ENCODE results near the gene OSBPL6.
"Not testable (repeated sequence)": the region's sequence is repeated elsewhere in the genome, so short reads cannot be mapped to it uniquely, and the experiment has no call there.

Gene OSBPL6

DNA sequence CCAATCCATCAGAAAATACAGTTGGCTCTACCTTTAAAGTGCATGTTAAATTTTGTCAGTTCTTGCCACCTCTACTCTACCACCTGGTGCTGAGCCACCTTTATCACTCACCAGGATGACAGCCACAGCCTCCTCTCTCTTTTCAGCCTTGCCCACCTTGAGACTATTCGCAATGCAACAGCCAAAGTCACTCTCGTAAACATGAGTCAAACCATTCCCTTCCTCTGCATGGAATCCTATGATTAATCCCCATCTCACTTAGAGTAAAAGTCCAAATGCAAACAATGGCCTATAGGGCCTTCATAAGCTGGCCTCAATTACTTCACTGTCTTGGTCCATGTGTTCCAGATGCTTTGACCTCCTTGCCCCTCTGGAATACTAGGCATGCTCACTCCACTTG lies 5.8 kb upstream of the OSBPL6 start:
- no peak overlapping the region for H3K27ac ChIP-seq
- no peak for TF ChIP-seq CTCF (IDR thresholded peaks at IDR 0.05)
- TF ChIP-seq ZFX (IDR thresholded peaks at IDR 0.05; ENCODE audit: borderline replicate concordance), result no peak

- no peak overlapping the region for H3K27ac ChIP-seq
- no peak for TF ChIP-seq CTCF (IDR thresholded peaks at IDR 0.05)
- TF ChIP-seq ZFX (IDR thresholded peaks at IDR 0.05; ENCODE audit: borderline replicate concordance), result no peak
Observed at GRCh38 chr2:178191004-178191508, 3.3 kb upstream of the OSBPL6 start.

GRCh38 chr2:178191511-178191910 lies 2.8 kb upstream of the OSBPL6 start:
- no peak for TF ChIP-seq CTCF (IDR thresholded peaks at IDR 0.05)
- no peak overlapping the region for H3K27ac ChIP-seq

DNA sequence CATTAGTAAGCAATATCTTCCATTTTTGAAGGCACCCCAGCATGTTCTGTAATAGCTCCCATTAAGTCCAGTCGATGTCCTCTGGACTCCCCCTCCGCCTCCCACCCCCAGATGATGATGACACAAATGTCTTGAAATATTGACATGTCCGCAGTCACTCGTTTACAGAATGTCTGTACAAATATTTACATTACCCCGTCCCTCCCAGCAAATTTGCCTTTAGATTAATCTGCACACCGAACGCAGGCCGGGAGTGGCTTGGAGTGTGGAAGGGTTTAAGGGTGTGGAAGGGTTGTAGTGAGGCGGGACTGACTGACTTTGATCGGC lies 853 bp upstream of the OSBPL6 start:
- TF ChIP-seq CTCF (IDR thresholded peaks at IDR 0.05) (no peak), ZFX (IDR thresholded peaks at IDR 0.05; ENCODE audit: borderline replicate concordance) (no peak)
- peak overlapping the region; percentile 78 for H3K27ac ChIP-seq

DNA sequence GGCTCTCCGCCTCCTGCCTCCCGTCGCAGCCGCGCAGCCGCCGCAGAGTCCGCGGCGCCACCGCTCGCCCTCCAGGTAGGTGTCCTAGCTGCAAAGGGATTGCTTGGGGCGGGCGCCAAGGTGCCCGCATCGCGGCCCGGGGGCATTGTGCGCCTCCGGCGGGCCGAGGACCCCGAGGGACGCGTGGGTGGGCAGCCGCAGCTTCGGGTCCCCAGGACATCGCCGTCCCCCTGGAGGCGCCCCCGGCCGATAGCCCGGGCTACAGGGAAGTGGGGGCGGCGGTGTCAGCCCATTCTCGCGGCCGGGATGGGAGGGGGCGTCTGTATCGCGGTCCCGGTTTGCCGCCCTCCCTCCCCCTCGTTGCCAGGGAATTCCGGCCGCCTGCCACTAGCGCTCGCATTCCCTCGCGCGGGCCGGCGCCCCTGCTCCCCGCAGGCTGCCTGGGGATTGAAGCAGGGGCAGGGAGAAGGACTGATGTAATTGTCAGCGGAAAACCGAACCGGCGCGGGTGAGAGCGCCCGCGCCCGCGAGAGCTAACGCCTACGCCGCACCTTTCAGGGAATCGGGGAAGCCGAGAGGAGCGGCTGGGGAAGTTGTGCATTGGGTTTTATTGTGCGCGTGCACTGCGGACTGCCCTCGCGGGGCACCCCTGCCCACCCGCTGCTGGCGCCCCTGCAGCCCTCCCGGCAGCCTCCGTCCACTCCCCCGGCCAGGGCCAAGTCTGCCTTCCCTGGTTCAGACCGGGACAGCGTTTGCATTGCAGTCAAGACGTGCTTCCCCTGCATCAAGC lies 483 bp downstream of the OSBPL6 start:
- H3K27ac ChIP-seq, result peak overlapping the region; percentile 78
- no peak for TF ChIP-seq ZFX (IDR thresholded peaks at IDR 0.05; ENCODE audit: borderline replicate concordance)
- TF ChIP-seq CTCF (IDR thresholded peaks at IDR 0.05), result no peak; the same call in 1 of the 2 replicates

DNA sequence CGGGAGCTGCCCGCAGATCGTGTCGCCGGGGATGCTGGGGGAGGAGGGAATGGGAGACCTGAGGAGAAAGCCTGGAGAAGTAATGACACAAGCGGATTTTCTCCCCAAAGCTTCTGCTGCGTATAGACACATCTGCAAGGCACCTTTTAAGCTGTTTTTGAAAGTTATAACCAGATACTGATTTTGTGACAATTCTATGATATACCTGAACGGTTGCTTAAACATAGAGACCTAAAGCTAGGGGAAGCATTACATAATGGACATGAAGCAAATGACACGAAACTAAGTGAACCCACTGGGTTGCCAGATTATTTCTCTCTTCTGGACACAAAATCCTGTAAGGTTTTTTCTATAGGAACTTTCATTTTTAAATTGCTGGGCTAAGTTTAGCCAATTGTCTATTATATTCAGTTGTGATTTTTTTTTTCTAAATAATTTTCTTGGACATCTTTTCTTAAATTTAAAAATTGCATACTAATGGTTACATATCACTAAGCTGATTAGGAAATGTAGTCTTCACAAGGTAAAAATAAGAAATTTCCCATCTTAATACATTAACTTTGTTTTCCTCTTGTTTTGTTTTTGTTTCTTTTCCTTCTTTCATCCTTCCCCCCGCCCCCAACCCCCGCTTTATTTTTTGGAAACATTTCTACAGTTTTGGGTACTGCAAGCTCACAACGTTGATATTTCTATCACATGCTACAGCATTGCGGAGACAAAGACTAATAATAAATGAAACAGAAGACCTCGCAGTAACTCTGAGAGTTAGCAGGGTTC lies 1.3 kb downstream of the OSBPL6 start:
- TF ChIP-seq CTCF (IDR thresholded peaks at IDR 0.05) (no peak), ZFX (IDR thresholded peaks at IDR 0.05; ENCODE audit: borderline replicate concordance) (no peak)
- peak overlapping the region; percentile 78 for H3K27ac ChIP-seq

DNA sequence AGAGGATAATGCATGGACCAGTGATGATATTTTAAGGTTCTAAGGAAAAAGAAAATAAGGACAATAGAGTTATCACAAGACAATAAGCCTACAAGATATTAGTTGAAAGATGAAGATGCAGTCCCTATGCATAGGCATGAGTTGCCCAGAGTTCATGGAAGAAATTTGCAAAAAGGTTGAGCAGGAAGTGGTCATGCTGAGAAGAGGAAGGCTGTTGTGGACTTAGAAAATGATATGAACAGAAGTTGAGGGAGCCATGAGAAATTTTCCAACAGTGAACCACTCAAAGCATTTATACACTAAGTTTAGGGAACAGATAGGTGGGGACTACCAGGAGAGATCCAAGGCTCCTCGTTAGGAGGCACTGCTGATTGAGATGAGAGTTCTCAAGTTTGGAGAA lies 3.5 kb downstream of the OSBPL6 start:
- no peak for TF ChIP-seq ZFX (IDR thresholded peaks at IDR 0.05; ENCODE audit: borderline replicate concordance)
- no peak for TF ChIP-seq CTCF (IDR thresholded peaks at IDR 0.05)
- H3K27ac ChIP-seq, result no peak overlapping the region

- not testable (repeated sequence) for H3K27ac ChIP-seq
Observed at GRCh38 chr2:178198441-178198840, 4.1 kb downstream of the OSBPL6 start.

Data from 22Rv1 (cell line).